NCI-H524 (cell line): ENCODE results near the gene SYTL3.
A peak's percentile ranks its signal among the peaks of the same experiment; 100 is the strongest.

Experiments
- DNase-seq, 2 experiments: peaks; one replicate each; lab custom pipeline; 2025; lab: John Stamatoyannopoulos, UW

SYTL3 gene

GRCh38 chr6:158793432-158793831, 143.6 kb downstream of the SYTL3 start:
- DNase-seq = peak; percentile 59 to 85

- no peak for DNase-seq
Measured at GRCh38 chr6:158795516-158795915, 145.7 kb downstream of the SYTL3 start.

- no peak for DNase-seq
Measured at GRCh38 chr6:158796353-158796752, 146.5 kb downstream of the SYTL3 start.

GRCh38 chr6:158797331-158798310, 147.8 kb downstream of the SYTL3 start:
- no peak for DNase-seq

- DNase-seq = peak in 1 of 2 experiments; percentile 33
Measured at GRCh38 chr6:158798311-158798710, 148.5 kb downstream of the SYTL3 start.

GRCh38 chr6:158799051-158799792, 149.4 kb downstream of the SYTL3 start:
- peak; percentile 99 to 100 for DNase-seq

- DNase-seq = peak; percentile 69 to 81
Measured at GRCh38 chr6:158801655-158802294, 151.9 kb downstream of the SYTL3 start.

GRCh38 chr6:158803733-158804143, 153.9 kb downstream of the SYTL3 start:
- DNase-seq = peak in 1 of 2 experiments; percentile 37

- DNase-seq = no peak
Measured at GRCh38 chr6:158804207-158804606, 154.4 kb downstream of the SYTL3 start.

GRCh38 chr6:158805698-158806377, 156.0 kb downstream of the SYTL3 start:
- no peak for DNase-seq

- DNase-seq = no peak
Measured at GRCh38 chr6:158807515-158808441, 157.9 kb downstream of the SYTL3 start.

GRCh38 chr6:158808442-158808833, 158.6 kb downstream of the SYTL3 start:
- DNase-seq = peak in 1 of 2 experiments; percentile 21

- no peak for DNase-seq
Measured at GRCh38 chr6:158808941-158809678, 159.3 kb downstream of the SYTL3 start.

GRCh38 chr6:158810155-158811095, 160.6 kb downstream of the SYTL3 start:
- no peak for DNase-seq

GRCh38 chr6:158812611-158813010, 162.8 kb downstream of the SYTL3 start:
- DNase-seq = no peak

GRCh38 chr6:158813032-158813431, 163.2 kb downstream of the SYTL3 start:
- no peak for DNase-seq
